Parathyroid adenoma (tissue), 2 donors: Measurements from ENCODE around the gene WDR27.

ENCODE experiments used
- H2AFZ ChIP-seq: fragments of 300-600 bp; sonication (generic); one replicate; pipeline ENCODE4 v1.7.0; 2017; ENCODE audit warnings: antibody characterized with exemption, mild to moderate bottlenecking
- H3K27ac ChIP-seq: fragments of 300-600 bp; sonication (generic); one replicate; pipeline ENCODE4 v1.7.0; 2017
- H3K27me3 ChIP-seq: fragments of 300-600 bp; sonication (generic); one replicate; pipeline ENCODE4 v1.7.0; 2017; ENCODE audit warnings: low read length; ENCODE audit not compliant: control insufficient read depth, insufficient read depth
- H3K36me3 ChIP-seq: fragments of 300-600 bp; sonication (generic); one replicate; pipeline ENCODE4 v1.7.0; 2017; ENCODE audit warnings: low read length; ENCODE audit not compliant: control insufficient read depth, insufficient read depth
- H3K4me1 ChIP-seq: fragments of 300-600 bp; sonication (generic); one replicate; pipeline ENCODE4 v1.7.0; 2017; ENCODE audit warnings: control low read depth
- H3K4me2 ChIP-seq: fragments of 300-600 bp; sonication (generic); one replicate; pipeline ENCODE4 v1.7.0; 2017; ENCODE audit warnings: low read length
- H3K4me3 ChIP-seq: fragments of 300-600 bp; sonication (generic); one replicate; pipeline ENCODE4 v1.7.0; 2017; ENCODE audit warnings: low read depth, low read length
- H3K79me2 ChIP-seq: fragments of 300-600 bp; sonication (generic); one replicate; pipeline ENCODE4 v1.7.0; 2017; ENCODE audit warnings: control low read depth
- H3K9ac ChIP-seq: fragments of 300-600 bp; sonication (generic); one replicate; pipeline ENCODE4 v1.7.0; 2017; ENCODE audit warnings: mild to moderate bottlenecking
- H3K9me3 ChIP-seq: fragments of 300-600 bp; sonication (generic); one replicate; pipeline ENCODE4 v1.7.0; 2017; ENCODE audit warnings: low read length; ENCODE audit not compliant: control insufficient read depth
- CTCF ChIP-seq: fragments of 300-600 bp; sonication (generic); IDR thresholded peaks from one replicate; pipeline ENCODE4 v1.7.0; 2017; ENCODE audit warnings: antibody characterized with exemption, mild to moderate bottlenecking
- donor health status: primary hyperparathyroidism.

WDR27 gene

GRCh38 chr6:169668203-169668847, 33.5 kb downstream of the WDR27 start:
- no peak overlapping the region for H3K27ac ChIP-seq
- H3K4me3 ChIP-seq: no peak overlapping the region
- H2AFZ ChIP-seq: no peak overlapping the region
- H3K9me3 ChIP-seq: no peaks in the 10 kb centered on the region
- no peak for TF ChIP-seq CTCF
- H3K79me2 ChIP-seq: no peaks in the 10 kb centered on the region
- H3K36me3 ChIP-seq: no peaks in the 10 kb centered on the region
- H3K27me3 ChIP-seq: no peaks in the 10 kb centered on the region
- no peak overlapping the region for H3K9ac ChIP-seq
- no peaks in the 10 kb centered on the region for H3K4me1 ChIP-seq
- no peak overlapping the region for H3K4me2 ChIP-seq

GRCh38 chr6:169667716-169668115, 34.1 kb downstream of the WDR27 start:
- Histone ChIP-seq H3K9ac (no peak overlapping the region), H3K36me3 (no peaks in the 10 kb centered on the region), H3K9me3 (no peaks in the 10 kb centered on the region), H3K4me2 (no peak overlapping the region), H3K27me3 (no peaks in the 10 kb centered on the region), H3K27ac (no peak overlapping the region), H3K4me1 (no peaks in the 10 kb centered on the region), H3K4me3 (no peak overlapping the region), H2AFZ (no peak overlapping the region), H3K79me2 (no peaks in the 10 kb centered on the region)
- no peak for TF ChIP-seq CTCF

GRCh38 chr6:169666441-169666840, 35.4 kb downstream of the WDR27 start:
- H3K4me3 ChIP-seq: no peak overlapping the region
- H3K36me3 ChIP-seq: no peaks in the 10 kb centered on the region
- no peaks in the 10 kb centered on the region for H3K9me3 ChIP-seq
- H3K9ac ChIP-seq: no peak overlapping the region
- H3K27ac ChIP-seq: no peak overlapping the region
- no peak for TF ChIP-seq CTCF
- no peaks in the 10 kb centered on the region for H3K27me3 ChIP-seq
- H3K79me2 ChIP-seq: no peaks in the 10 kb centered on the region
- H2AFZ ChIP-seq: no peak overlapping the region
- H3K4me2 ChIP-seq: no peak overlapping the region
- no peaks in the 10 kb centered on the region for H3K4me1 ChIP-seq

- H3K9me3 ChIP-seq: no peaks in the 10 kb centered on the region
- H3K27me3 ChIP-seq: no peaks in the 10 kb centered on the region
- no peaks in the 10 kb centered on the region for H3K36me3 ChIP-seq
- H3K27ac ChIP-seq: no peak overlapping the region
- no peak for TF ChIP-seq CTCF
- no peak overlapping the region for H3K4me3 ChIP-seq
- no peak overlapping the region for H3K9ac ChIP-seq
- no peaks in the 10 kb centered on the region for H3K79me2 ChIP-seq
- H2AFZ ChIP-seq: no peak overlapping the region
- H3K4me2 ChIP-seq: no peak overlapping the region
- no peaks in the 10 kb centered on the region for H3K4me1 ChIP-seq
Observed at GRCh38 chr6:169665289-169665688, 36.5 kb downstream of the WDR27 start.

GRCh38 chr6:169664227-169664626, 37.6 kb downstream of the WDR27 start:
- Histone ChIP-seq H2AFZ (no peak overlapping the region), H3K4me2 (no peak overlapping the region), H3K4me3 (no peak overlapping the region), H3K9me3 (no peaks in the 10 kb centered on the region), H3K36me3 (no peaks in the 10 kb centered on the region), H3K27ac (no peak overlapping the region), H3K27me3 (no peaks in the 10 kb centered on the region), H3K79me2 (no peaks in the 10 kb centered on the region), H3K4me1 (no peaks in the 10 kb centered on the region), H3K9ac (no peak overlapping the region)
- no peak for TF ChIP-seq CTCF
